Bone marrow (tissue), 2 donors: ENCODE measurements around the gene CCIN.

ENCODE experiments used
- DNase-seq, 2 donors: peaks; one replicate each; lab custom pipeline; 2025; lab: John Stamatoyannopoulos, UW

The CCIN gene

GRCh38 chr9:36140086-36141084 lies 28.8 kb upstream of the CCIN start:
- DNase-seq: peak; percentile 19 to 33

GRCh38 chr9:36141288-36141687 lies 27.9 kb upstream of the CCIN start:
- no peak for DNase-seq

DNA sequence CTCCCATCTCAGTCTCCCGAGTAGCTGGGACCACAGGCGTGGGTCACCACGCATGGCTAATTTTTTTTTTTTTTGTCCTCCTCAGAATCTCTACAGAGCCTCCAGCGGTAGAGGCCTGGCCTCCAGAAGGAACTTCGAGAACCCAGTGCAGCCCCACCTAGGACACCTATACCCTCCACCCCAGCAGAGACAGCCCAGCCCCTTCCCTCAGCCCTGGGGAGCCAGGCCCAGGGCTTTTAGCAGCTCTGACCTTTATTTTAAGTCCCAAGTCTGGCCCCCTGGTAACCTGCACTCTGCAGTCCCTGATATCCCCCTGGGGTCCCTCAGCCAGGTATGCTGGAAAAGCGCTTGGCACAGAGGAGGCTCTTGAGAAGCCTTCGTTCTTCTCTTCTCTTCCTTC lies 27.4 kb upstream of the CCIN start:
- DNase-seq: no peak

DNA sequence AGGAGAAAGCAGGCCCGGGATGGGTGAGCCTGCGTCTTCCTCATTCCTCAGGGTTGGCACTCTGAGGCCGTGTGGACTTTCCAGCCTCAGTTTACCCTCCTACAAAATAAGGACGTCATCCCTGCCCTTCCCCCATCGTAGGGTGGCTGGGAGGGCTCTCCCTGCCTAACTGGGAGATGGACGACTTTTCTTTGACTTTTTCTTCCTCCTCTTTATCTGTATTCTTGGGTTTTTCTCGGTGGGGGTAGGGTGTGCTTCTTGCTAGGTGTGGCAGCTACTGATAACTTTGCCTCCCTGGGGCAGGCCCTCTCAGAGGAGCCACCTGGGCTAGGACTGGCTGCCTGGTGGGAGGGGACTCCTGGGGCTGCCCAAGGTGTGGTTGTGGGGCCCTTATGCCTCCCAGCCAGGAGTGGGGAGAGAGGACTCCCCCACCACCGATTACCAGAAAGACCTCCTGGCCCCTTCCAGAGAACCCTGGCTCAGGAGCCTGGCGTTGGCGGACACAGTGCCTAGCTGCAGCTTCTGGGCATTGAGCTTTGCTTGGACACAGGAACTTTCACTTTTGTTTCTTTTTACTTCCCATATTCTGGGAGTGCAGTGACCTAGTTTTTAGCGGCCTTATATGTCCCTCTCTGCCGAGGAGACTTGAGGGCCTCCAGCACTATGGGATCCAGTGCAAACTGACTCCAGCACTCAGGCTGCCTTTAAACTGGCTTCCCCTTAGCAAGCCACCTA lies 26.5 kb upstream of the CCIN start:
- peak in 1 of 2 donors; percentile 45 for DNase-seq

DNA sequence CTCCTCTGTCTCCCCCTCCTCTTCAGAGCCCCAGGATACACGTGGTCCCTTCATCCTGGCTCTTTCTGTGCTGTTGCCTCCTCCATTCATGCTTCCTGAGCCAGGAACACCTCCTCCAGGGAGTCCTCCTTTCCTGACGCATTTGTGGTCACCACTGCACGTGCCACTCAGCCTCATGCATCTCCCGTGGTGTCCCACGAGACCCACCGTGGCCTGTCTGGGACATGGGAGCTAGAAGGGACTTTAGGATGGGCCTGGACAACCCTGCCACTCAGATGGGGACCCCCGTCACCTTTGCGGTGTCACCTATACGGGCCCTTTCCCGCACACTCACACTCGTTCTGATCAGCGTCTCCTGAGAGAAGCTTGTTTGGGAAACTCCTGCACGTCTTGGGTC lies 25.9 kb upstream of the CCIN start:
- DNase-seq: no peak

DNA sequence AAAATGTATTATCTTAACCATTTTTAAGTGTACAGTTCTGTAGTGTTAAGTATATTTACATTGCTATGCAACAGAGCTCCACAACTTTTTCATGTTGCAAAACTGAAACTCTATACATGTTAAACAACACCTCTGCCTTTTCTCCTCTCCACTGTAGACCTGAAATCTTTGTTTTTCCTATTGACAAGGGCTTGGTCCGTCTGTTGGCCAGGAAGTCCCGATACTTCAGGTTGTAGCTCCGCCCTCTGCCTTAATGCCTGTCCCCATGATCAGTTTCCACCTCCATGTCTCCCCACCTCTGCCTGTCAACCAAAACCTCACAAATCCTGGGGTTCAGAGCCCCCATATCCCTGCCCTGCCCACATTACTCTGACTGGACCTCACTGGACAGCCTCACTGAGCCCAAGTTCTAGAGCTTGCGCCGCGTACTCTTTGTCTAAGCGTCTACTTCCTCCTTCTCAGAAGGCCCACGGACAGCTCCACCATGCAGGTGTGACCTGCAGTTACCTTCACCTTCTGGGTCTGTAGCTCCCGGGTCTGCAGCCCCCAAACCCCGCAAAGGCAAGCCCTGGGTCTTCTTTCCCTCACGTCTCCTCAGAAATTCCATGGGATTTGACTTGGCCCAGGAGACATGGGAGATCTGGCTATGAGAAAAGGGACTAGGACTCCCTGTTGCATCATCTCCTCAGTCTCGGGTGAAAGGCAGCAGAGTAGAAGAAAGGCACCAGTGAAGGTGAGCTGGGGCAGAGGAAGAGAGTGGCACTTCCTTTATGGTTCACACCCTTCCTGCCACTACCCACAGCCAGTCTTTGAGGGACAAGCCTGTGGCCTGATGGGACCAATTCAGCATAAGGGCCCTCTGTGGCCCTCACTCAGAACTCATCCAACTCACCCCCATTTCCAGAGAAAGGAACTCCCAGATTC lies 24.6 kb upstream of the CCIN start:
- DNase-seq: no peak

- DNase-seq: no peak
These were observed 23.2 kb upstream of the CCIN start for GRCh38 chr9:36145970-36146369.

DNA sequence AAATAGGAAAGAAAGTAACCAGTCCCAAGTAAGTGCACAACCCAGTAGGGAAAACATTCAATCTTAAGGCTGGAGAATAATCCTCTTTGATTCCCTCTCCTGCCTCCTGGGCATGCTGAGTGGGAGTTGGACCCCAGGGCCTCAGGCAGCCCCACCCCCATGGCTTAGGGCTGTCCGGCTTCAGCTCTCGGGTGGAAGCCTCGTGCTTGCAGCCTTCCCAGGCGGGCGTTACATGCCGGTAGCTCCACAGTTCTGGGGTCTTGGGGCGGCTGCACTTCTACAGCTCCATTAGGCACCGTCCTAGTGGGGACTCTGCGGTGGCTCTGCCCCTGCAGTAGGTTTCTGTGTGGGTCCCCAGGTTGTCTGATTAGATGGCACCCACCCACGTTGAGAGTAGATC lies 22.5 kb upstream of the CCIN start:
- DNase-seq: no peak

- DNase-seq: no peak
These were observed 21.6 kb upstream of the CCIN start for GRCh38 chr9:36147441-36148175.

GRCh38 chr9:36148311-36149051 lies 20.7 kb upstream of the CCIN start:
- peak; percentile 21 to 64 for DNase-seq

- no peak for DNase-seq
These were observed 20.0 kb upstream of the CCIN start for GRCh38 chr9:36149197-36149596.

GRCh38 chr9:36150574-36151315 lies 18.4 kb upstream of the CCIN start:
- no peak for DNase-seq

DNA sequence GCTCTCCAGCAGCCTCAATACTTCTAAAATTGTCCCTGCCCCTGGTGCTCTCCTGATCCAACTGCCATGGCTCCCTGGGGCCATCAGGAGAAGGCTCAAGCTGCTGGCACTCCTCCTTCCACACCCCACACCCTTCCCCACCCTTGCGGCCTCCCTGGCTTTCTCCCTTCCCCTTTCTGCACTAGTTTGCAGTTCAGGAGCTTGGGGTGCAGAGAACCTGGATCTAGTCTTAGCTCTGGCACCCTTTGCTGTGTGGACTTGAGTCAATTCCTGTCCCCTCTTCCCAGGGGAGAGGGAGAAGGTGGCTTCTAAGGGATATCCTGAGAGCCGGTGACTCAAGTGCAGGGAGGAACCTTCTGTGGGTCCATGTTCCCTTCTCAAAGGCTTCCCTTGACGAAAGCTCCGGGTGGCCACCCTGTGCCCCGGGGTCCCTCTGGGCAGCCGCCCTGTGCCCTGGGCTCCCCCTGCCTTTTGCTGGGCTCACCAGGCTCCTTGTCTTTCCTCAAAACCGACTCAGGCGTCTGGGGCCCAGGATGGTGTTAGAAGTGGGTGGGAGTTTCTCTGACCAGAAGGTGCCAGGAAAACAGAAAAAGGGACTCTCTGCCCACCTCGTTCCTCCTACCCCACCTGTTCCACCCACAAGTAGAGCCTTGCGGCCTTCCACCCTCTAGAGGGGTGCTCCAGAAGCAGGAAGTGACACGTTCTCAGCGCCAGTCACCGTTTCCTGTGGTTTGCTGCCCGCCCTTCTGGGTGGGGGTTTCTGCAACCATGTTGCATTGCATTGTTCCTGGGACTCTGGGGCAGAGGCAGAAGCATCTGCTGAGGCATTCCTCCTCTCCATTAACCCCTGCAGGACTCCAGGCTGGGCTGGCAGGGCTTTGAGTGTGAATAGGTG lies 17.6 kb upstream of the CCIN start:
- peak; percentile 64 to 82 for DNase-seq

DNA sequence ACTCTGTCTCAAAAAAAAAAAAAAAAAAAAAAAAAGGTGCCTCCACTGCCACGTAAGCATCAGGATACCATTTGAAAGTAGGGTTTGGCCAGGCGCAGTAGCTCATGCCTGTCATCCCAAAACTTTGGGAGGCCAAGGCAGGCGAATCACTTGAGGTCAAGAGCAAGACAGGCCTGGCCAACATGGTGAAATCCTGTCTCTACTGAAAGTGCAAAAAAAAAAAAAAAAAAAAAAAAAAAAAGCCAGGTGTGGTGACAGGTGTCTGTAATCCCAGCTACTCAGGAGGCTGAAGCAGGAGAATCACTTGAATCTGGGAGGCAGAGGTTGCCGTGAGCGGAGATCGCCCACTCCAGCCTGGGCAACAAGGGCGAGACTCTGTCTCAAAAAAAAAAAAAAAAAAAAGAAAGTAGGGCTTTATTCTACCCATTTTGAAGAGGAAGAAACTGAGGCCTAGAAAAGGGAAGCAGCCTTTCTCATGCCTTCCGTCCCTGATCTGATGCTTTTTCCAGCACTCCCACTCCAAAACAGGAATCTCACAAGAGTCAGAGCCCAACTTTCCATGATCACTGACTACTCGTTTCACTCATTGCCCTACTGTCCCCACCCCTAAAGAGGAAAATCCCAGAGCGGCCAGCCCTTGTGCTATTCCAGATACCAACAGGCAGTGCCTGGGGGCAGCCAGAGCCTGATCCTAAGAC lies 16.3 kb upstream of the CCIN start:
- DNase-seq: no peak

DNA sequence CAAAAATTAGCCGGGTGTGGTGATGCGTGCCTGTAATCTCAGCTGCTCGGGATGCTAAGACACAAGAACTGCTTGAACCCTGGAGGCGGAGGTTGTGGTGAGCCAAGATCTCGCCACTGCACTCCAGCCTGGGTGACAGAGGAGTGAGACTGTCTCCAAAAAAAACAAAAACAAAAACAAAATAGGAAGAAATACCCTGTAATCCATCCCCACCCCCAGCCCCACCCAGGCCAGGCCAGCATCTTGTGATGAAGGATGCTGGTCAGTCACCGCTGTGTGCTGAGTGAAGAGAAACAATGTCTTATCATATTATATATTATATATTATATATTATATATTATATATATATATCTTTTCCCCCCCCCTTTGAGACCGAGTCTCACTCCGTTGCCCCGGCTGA lies 15.4 kb upstream of the CCIN start:
- no peak for DNase-seq

- peak in 1 of 2 donors; percentile 64 for DNase-seq
These were observed 14.7 kb upstream of the CCIN start for GRCh38 chr9:36154331-36154952.

GRCh38 chr9:36156116-36156515 lies 13.1 kb upstream of the CCIN start:
- no peak for DNase-seq

- DNase-seq: peak in 1 of 2 donors; percentile 50
These were observed 11.1 kb upstream of the CCIN start for GRCh38 chr9:36158122-36158521.
